G401 (cell line): Measurements from ENCODE around the gene PID1. TPM values are rescaled to one million over a fixed set of nuclear protein-coding genes. Genes with fewer than 3 reads are reported as not detected.

ENCODE experiments used
- DNase-seq: peaks from one replicate; pipeline ENCODE4 v3.0.0-alpha.2; 2015; ENCODE audit warnings: low spot score
- in situ Hi-C: cut with HindIII; loops from 2 replicates; pipeline ENCODE4 v1.10.0; 2016; ENCODE audit warnings: low sequenced_read_pairs, mixed read lengths
- total RNA-seq: library from RNA; depleted of rRNA; stranded (reverse); fragments of >200 nt; shearing (Covaris generic); gene quantifications from 2 replicates; pipeline ENCODE4 v1.2.3, GENCODE V29; 2014

The PID1 gene
- total RNA-seq, 1 experiment from 2014 or later = not detected

- in situ Hi-C loops = no loop called here
- DNase-seq = no peak
Measured at GRCh38 chr2:229137066-229137465, 134.0 kb downstream of the PID1 start.

DNA sequence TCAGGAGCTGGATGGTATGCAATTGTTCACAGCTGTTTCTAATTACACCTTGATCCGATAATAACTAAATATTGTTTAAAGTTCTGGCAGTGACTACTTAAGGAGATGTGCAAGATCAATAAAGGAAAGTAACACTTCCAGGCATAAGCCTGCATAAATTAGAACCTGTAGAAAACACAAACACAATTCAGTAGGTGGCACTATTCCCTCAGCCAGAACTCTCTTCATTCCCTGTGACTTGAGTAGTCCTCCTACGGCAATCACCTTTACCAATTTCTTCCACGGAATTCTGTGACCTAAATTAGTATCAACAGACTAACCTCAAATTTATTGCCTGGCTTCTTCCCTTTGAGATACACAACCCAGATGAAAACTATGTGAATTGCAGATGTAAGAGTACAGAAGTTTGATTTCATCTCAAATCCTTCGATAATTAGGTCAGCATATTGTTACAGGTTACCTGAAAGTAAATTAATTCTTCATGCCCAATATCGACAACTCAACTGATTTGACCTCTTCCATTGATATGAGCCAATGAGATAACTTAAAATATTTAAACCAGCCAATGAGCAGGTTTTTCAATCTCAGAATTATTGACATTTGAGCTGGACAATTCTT is 137.8 kb downstream of the PID1 start:
- in situ Hi-C loops = no loop called here
- peak; percentile 55 for DNase-seq

DNA sequence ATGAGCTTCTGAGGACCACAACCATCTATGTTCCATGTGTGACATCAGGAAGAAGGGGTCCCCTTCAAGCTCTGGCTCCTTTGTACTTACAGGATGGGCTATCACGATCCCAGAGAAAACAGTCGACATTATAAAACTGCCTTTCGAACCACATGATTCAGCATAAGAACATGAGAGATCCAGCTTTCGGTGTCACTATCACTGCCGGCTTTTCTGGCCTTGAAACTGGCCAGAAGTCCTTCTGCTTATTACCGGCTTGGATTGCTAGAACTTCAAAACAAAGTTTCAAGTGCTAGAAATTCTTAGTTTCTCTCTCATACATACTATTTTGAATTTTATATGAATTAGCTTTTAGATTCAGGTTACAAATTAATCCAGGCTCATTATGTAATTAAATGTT is 138.9 kb downstream of the PID1 start:
- in situ Hi-C loops = no loop called here
- DNase-seq = no peak

DNA sequence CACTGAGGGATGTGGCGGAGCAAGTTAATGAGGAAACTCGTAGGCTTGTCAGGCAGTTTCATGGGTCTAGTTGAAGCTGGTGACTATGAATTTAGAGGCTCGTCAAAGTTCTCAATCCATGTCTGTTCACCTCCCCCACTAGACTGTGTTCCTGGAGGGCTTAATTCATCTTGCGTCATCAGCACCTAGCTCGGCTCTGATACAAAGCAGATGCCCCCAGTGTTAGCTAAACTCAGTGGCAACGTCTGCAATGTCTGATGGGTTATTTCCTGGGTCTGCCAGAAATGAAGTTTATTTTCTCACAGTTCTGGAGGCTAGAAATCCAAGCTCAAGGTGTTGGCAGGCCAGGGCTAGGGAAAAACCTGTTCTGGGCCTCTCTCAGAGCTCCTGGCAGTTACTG is 140.6 kb downstream of the PID1 start:
- in situ Hi-C loops = no loop called here
- DNase-seq = no peak

GRCh38 chr2:229129738-229130371 is 141.2 kb downstream of the PID1 start:
- in situ Hi-C loops = no loop called here
- no peak for DNase-seq

GRCh38 chr2:229127471-229127870 is 143.6 kb downstream of the PID1 start:
- in situ Hi-C loops = no loop called here
- DNase-seq = no peak

- in situ Hi-C loops = no loop called here
- DNase-seq = no peak
Measured at GRCh38 chr2:229126066-229126465, 145.0 kb downstream of the PID1 start.

GRCh38 chr2:229124136-229124535 is 147.0 kb downstream of the PID1 start:
- in situ Hi-C loops = no loop called here
- no peak for DNase-seq

GRCh38 chr2:229118927-229119326 is 152.2 kb downstream of the PID1 start:
- no peak for DNase-seq
- in situ Hi-C loops = no loop called here

GRCh38 chr2:229118336-229118735 is 152.8 kb downstream of the PID1 start:
- in situ Hi-C loops = no loop called here
- no peak for DNase-seq

DNA sequence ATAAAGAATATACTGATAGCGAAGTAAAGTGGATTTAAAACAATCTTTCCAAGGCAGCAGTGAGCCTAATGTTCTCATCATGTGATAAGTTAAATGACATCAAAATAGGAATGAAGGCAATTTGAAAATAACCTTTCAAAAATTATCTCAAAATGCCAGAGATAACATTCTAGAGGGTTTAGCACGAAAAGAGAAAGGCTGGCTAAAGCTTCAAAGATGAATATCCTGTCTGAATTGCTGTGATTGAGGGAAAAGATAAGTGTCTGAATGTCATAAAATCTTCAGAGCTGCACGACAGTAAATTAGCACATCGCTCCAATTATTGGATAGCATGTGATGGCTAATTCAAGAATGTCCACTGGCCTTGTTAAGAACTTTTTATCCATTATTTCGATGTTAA is 159.3 kb downstream of the PID1 start:
- no peak for DNase-seq
- in situ Hi-C loops = no loop called here

GRCh38 chr2:229109195-229109594 is 161.9 kb downstream of the PID1 start:
- in situ Hi-C loops = no loop called here

GRCh38 chr2:229107601-229108000 is 163.5 kb downstream of the PID1 start:
- DNase-seq = no peak
- in situ Hi-C loops = no loop called here

More at GRCh38 chr2:229109195-229109594, 161.9 kb downstream of the PID1 start:
- no peak for DNase-seq

DNA sequence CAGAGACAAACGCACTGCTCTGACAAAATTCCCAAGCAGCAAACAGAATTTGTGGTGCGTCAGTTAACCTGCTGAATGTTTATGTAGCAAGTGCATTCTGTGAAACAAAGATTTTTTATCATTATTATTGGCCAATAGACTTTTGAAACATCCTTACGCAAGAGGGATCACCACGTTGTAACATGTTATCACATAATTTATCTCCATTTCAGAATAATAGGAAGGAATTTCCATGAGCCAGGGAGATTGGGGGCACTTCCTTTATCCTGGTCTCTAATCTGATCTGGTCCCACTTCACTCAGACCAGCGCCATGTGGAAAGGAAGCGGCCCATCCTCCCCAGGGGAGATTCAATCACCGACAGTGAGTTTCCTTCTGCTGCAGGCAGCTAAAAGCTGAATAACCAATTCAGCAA is 166.1 kb downstream of the PID1 start:
- in situ Hi-C loops = no loop called here

GRCh38 chr2:229104025-229104424 is 167.1 kb downstream of the PID1 start:
- DNase-seq = no peak
- in situ Hi-C loops = no loop called here

More for the DNA sequence above, 166.1 kb downstream of the PID1 start:
- DNase-seq = no peak

DNA sequence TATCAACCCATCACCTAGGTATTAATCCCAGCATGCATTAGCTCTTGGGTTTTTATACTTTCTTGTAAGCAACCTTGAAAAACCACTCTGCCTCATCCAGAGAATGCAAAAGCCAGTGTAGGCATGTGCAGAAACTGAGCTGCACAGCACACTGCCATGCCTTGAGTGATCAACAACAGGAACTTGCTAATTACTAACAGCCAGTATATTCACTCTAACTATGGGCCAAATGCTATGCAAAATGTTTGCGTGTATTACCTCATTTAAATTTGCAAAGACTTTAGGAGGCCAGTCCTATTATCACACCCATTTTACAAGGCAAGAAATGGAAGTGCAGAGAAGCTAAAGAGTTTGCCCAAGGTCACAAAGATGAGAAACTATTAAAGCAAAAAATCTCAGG is 169.8 kb downstream of the PID1 start:
- no peak for DNase-seq
- in situ Hi-C loops = no loop called here

GRCh38 chr2:229099231-229099630 is 171.9 kb downstream of the PID1 start:
- in situ Hi-C loops = no loop called here
- no peak for DNase-seq

DNA sequence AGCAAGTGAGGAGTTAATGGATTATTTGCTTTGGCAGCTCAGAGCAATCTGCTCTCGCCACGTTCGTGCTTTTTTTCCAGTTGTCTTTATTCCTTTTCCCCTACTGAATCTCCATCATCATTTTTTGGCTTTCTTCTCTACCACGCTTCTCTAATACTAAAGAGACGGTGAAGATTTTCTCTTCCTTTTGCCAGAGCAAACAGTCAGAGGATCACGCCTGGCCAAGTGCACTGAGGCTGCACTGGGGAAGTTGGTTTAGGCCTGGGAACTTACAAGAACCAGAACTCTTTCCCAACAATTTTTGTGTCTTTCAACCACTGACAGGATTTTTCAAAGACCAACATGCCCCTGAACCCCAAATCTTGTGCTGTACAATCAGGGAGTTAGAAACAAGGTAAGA is 172.3 kb downstream of the PID1 start:
- no peak for DNase-seq
- in situ Hi-C loops = no loop called here

DNA sequence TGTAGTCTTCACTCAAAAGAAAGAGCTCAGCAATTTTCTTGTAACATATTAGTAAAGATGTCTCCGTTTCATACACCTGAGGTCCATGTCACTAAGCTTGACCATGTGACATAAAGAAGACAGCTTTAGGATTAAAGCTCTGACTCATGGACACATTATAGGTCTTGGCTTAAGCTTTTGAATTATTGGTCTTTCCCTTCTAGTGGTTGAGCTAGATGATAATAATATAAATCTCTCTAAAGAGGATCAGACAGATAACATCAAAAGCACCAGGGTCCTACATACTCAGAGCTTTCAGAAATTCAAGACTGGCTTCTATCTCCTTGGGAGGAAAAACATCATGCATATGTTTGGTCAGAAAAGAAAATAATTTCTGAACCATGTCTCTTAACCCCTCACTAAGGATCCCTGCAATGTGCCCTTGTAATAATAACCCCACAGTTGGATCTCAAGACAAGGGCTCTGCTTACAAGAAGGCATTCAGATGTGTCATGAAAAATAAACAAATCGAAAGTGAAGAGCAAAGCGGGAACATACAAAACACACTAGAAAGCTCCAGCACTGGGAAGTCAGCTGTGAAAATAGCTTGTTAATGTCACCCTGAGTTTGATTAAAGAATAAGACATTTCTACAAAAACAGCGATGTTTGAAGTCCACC is 174.5 kb downstream of the PID1 start:
- DNase-seq = no peak
- in situ Hi-C loops = no loop called here

DNA sequence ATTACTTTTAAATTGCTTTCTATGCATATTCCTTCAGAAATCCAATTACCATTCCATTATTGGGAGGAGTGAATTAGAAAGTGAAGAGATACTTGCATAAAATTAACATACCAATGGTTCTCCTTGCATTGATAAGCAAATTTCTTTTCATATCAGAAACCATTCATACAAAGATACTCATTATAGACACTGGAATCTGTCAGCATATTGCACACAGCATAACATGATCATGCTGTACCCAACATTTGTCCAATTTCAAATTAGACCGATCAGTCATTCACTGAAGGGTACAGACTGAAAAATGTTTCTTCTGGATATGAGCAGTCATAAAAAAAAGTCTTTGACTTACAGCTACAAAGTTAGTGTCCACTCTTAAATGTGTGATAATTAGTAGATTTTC is 175.6 kb downstream of the PID1 start:
- in situ Hi-C loops = no loop called here
- DNase-seq = no peak

DNA sequence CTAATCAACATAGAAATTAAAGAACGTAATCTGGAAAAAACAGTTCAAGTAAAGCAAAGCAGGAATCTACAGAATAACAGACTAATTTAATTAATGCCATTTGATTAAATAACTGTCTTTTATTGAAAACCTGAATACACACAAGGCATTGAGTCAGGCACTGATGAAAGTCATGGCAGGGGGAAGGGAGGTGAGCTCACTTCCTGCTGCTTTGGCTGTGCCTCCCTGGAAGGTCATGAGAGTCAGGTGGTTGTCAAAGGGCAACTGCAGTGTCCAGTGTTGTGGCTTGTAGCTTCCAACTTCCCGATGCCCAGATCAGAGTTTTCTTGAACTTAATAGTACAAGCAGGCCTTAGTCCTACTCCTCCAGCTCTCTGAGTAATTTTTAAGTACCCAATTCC is 180.9 kb downstream of the PID1 start:
- no peak for DNase-seq
- in situ Hi-C loops = no loop called here
